Measurements from ENCODE around the gene MSX2. TPM values are rescaled to one million over a fixed set of nuclear protein-coding genes. Genes with fewer than 3 reads are reported as not detected.

MSX2 gene
- total and polyA plus RNA-seq, 7 donors: 0.90 to 3.6 (median 1.6) TPM

- no peak for DNase-seq
- no peak for ATAC-seq
- H3K36me3 ChIP-seq (ENCODE audit: insufficient read depth in 1 of 2, low read depth in 1 of 2): no peaks in the 10 kb centered on the region
- H3K9me3 ChIP-seq: no peaks in the 10 kb centered on the region
- WGBS, 3 donors: 34 to 50% (median 36%) methylated on average over 5 of the region's 5 CpGs
- H3K27ac ChIP-seq: no peak overlapping the region
- no peak for TF ChIP-seq CTCF (IDR thresholded peaks at IDR 0.05)
- H3K27me3 ChIP-seq (ENCODE audit: insufficient read depth in 3 of 3, low read length in 2 of 3): peaks cover under 1 to 28% (median 6%) of the 10 kb centered on the region in 3 donors
- intact Hi-C loops (cut with DNase I): no loop called here
- no peaks in the 10 kb centered on the region for H3K4me1 ChIP-seq
- no peak overlapping the region for H3K4me3 ChIP-seq
Observed at GRCh38 chr5:174741352-174741751, 17.0 kb downstream of the MSX2 start.

GRCh38 chr5:174744896-174745295 is 20.5 kb downstream of the MSX2 start:
- no peaks in the 10 kb centered on the region for H3K9me3 ChIP-seq
- H3K27me3 ChIP-seq (ENCODE audit: insufficient read depth in 3 of 3, low read length in 2 of 3): peaks cover 7 to 35% (median 8%) of the 10 kb centered on the region in 3 donors
- ATAC-seq (no peak), DNase-seq (no peak)
- intact Hi-C loops (cut with DNase I): no loop called here
- H3K27ac ChIP-seq: no peak overlapping the region
- no peak overlapping the region for H3K4me3 ChIP-seq
- WGBS, 3 donors: 50 to 56% (median 53%) methylated on average over 2 of the region's 2 CpGs
- H3K4me1 ChIP-seq: no peaks in the 10 kb centered on the region
- no peaks in the 10 kb centered on the region for H3K36me3 ChIP-seq (ENCODE audit: insufficient read depth in 1 of 2, low read depth in 1 of 2)
- no peak for TF ChIP-seq CTCF (IDR thresholded peaks at IDR 0.05)

- no peaks in the 10 kb centered on the region for H3K4me1 ChIP-seq
- ATAC-seq: no peak
- no peaks in the 10 kb centered on the region for H3K9me3 ChIP-seq
- DNase-seq: no peak
- TF ChIP-seq CTCF (IDR thresholded peaks at IDR 0.05): no peak
- intact Hi-C loops (cut with DNase I): no loop called here
- H3K36me3 ChIP-seq (ENCODE audit: insufficient read depth in 1 of 2, low read depth in 1 of 2): no peaks in the 10 kb centered on the region
- no peak overlapping the region for H3K27ac ChIP-seq
- WGBS, 3 donors: 28 to 41% (median 35%) methylated on average over 8 of the region's 8 CpGs
- H3K4me3 ChIP-seq: no peak overlapping the region
- peaks cover 7 to 42% (median 12%) of the 10 kb centered on the region in 3 donors for H3K27me3 ChIP-seq (ENCODE audit: insufficient read depth in 3 of 3, low read length in 2 of 3)
Observed at GRCh38 chr5:174745590-174746103, 21.3 kb downstream of the MSX2 start.

GRCh38 chr5:174750711-174751110 is 26.3 kb downstream of the MSX2 start:
- no peaks in the 10 kb centered on the region for H3K4me1 ChIP-seq
- ATAC-seq (no peak), DNase-seq (no peak)
- H3K27me3 ChIP-seq (ENCODE audit: insufficient read depth in 3 of 3, low read length in 2 of 3): peaks cover 14 to 62% (median 17%) of the 10 kb centered on the region in 3 donors
- intact Hi-C loops (cut with DNase I): no loop called here
- 1 to 8% (median 2%) methylated on average over 3 of the region's 3 CpGs for WGBS, 3 donors
- H3K9me3 ChIP-seq: no peaks in the 10 kb centered on the region
- no peak for TF ChIP-seq CTCF (IDR thresholded peaks at IDR 0.05)
- H3K36me3 ChIP-seq (ENCODE audit: insufficient read depth in 1 of 2, low read depth in 1 of 2): no peaks in the 10 kb centered on the region
- no peak overlapping the region for H3K27ac ChIP-seq
- peak overlapping the region; percentile 57 for H3K4me3 ChIP-seq
